Measurements from ENCODE around the gene FSTL4.

FSTL4 gene

GRCh38 chr5:133612249-133612860 lies at the start of gene FSTL4:
TSS of gene FSTL4 (minus strand) at chr5:133612541.
- peak; percentile 15 to 40 for DNase-seq

- DNase-seq = no peak
Measured at GRCh38 chr5:133661389-133661788, 49.0 kb upstream of the FSTL4 start.

DNA sequence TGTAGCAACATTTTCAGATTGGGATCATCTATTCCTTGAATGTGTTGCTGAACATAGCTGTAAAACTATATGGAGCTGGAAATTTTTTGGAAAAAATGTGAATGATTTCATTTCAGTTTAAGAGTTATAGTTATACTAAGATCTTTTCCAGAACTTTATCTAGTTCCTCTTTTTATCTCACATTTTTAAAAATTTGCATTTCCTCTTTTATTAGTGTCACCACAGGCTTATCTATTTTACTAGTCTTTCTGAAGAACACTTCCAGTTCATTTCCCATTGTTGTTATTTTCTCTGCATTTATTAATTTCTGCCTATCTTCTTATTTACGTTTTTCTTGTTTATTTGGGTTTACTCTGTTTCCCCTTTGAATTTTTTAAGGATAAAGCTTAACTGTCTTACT lies 46.0 kb upstream of the FSTL4 start:
- DNase-seq = no peak

GRCh38 chr5:133657036-133657435 lies 44.7 kb upstream of the FSTL4 start:
- no peak for DNase-seq

DNA sequence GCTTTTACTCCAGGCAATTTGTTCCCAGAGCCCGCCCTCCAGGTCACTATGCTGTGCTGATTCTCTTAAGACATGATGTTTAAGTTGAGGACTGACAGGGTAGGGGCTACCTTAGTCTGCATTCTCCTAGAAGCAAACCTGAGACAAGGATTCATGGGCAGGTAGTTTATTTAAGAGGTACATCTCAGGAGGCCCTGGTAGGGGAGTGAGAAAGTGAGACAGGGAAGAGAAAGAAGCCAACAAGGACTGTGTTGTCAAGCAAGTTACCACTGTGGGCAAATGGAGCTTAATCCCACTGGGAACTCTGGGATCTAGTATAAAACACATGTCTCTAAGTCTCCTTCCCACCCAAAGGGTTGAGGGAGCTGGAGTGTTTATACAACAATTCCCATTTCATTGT lies 43.6 kb upstream of the FSTL4 start:
- no peak for DNase-seq

- DNase-seq = no peak
Measured at GRCh38 chr5:133653760-133654049, 41.4 kb upstream of the FSTL4 start.

GRCh38 chr5:133652951-133653759 lies 40.8 kb upstream of the FSTL4 start:
- DNase-seq = no peak

DNA sequence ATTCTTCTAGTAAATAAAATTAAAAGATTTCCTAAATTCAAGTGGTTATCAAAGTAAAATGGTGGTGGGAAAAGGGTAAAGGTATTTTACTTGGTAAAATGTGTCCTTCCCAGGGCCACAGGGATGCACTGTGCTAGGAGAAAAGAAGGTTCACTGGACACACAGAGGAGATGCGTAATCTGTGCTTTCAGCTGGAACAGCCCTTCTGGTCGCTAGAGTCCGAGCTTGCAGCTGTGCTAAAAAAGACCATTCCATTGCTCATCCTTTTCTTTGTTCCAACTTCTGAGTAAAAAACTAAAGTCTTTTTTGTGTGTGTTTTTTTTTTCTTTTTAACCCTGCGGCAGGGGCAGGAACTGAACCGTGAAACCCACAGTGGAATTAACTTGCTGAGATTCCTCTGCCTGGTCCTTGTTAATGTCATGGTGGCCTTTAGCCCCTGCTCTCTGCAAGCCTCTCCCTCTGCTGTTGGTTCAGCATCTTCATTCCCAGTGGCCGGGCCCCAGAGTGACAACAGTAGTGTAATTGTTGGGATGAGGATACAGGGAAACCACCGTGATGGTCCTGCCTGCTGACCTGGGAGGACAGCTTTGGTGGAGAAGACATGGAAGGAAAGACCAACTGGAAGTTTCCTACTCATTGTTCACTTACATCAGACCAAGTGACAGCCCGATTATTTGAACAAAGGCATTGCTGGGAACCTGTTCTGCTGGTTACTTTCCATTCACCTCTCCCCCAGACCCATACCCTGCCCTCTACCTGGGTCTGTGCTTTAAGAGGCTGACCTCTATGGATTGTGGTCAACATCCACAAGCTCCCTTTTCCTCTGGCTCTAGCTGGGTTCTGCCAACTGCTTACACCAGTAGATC lies 31.9 kb upstream of the FSTL4 start:
- no peak for DNase-seq

- no peak for DNase-seq
Measured at GRCh38 chr5:133643365-133643764, 31.0 kb upstream of the FSTL4 start.

DNA sequence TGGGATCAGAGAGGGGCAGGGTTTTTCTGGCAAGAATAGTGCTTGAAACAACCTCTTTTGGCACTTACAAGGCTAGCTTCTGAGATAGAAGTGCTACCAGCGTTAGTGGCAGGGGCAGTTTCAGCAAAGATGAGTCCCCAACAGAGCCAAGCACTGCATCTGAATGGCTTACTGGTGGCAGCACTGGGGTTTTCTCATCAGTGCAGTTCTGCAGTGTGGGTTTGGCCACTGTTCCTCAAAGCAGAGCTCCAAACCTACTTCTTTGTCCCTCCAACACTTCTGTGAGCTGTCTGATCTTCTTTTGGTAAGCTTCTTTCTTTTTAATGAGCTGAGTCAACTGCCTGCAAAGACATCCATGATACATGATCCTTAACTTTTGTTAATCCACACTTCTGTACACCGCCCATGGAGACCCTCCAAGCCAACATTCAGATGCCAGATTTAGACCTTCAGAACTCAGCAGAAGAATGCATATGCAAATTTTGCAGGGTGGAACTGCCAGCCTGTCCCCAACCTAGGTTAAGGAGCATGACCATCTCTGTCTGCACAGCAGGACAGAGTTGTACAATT lies 29.9 kb upstream of the FSTL4 start:
- no peak for DNase-seq

GRCh38 chr5:133641683-133642082 lies 29.3 kb upstream of the FSTL4 start:
- no peak for DNase-seq

DNA sequence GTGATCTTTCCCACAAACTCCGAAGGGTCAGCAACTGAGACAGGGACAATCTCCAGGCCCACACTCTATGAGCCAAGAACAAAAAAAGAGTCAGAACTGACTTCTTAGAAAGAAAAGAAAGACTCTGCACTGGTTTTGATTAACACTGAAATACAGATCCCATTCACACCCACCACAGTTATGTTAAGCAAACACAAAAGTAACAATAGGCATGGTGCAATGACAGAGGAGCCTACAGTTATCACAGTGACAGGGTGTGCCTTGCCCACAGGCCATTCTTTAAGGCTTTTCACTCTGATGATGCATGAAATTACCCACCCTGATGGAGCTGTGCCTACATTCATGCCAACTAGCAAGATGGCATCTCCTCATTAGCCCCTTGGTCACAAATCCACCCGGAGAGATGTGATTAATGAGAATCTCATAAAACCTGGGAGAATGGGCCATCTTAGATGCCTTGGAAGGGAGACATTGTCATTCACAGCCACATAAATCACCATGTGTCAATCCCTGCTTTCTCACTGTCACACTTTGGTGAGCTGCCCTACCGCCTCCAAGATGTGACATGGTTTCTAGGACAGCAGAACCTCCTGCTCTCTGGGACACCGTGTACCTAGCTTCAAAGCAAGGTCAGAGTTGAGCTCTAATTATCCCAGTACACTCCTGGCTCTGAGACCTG lies 27.6 kb upstream of the FSTL4 start:
- no peak for DNase-seq

- no peak for DNase-seq
Measured at GRCh38 chr5:133638436-133638835, 26.1 kb upstream of the FSTL4 start.

DNA sequence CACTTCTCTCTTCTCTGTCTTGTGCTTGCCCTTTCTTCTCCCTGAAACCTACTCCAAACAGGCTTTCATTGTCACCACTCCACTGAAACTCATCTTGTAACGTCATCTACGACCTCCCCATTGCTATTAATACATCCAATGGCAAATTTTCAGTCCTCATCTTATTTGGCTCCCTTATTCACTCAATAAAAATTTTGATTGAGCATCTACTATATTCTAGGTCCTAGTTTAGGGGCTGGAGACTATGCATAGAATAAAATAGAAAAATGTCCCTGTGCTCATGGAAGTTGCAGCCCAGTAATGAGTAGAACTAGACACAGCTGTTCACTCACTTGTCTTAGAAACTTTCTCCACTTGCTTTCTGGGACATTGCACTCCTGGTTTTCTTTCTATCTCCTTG lies 24.9 kb upstream of the FSTL4 start:
- no peak for DNase-seq

GRCh38 chr5:133635051-133635450 lies 22.7 kb upstream of the FSTL4 start:
- DNase-seq = no peak

GRCh38 chr5:133627180-133627579 lies 14.8 kb upstream of the FSTL4 start:
- DNase-seq = no peak

- DNase-seq = no peak
Measured at GRCh38 chr5:133624316-133624715, 12.0 kb upstream of the FSTL4 start.

DNA sequence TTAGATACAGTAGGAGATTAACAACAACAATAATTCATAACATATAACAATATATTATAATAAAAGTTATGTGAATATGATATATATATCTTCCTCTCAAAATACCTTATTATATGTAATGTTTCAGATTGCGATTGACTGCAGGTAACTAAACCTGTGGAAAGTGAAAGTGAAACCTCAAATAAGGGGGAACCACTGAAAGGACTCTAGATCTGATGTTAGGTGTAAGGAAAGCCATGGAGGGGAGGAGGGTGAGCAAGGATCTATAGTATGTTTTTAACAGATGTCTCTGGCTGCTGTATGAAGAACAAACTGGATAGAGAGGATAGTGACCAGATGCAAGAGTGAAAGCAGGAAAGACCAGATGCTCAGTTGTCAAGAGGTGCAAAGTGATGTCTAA lies 5.8 kb upstream of the FSTL4 start:
- DNase-seq = peak in 1 of 2 donors; percentile 18

- DNase-seq = no peak
Measured at GRCh38 chr5:133613743-133614142, 1.4 kb upstream of the FSTL4 start.

- no peak for DNase-seq
Measured at GRCh38 chr5:133613184-133613583, 843 bp upstream of the FSTL4 start.

DNA sequence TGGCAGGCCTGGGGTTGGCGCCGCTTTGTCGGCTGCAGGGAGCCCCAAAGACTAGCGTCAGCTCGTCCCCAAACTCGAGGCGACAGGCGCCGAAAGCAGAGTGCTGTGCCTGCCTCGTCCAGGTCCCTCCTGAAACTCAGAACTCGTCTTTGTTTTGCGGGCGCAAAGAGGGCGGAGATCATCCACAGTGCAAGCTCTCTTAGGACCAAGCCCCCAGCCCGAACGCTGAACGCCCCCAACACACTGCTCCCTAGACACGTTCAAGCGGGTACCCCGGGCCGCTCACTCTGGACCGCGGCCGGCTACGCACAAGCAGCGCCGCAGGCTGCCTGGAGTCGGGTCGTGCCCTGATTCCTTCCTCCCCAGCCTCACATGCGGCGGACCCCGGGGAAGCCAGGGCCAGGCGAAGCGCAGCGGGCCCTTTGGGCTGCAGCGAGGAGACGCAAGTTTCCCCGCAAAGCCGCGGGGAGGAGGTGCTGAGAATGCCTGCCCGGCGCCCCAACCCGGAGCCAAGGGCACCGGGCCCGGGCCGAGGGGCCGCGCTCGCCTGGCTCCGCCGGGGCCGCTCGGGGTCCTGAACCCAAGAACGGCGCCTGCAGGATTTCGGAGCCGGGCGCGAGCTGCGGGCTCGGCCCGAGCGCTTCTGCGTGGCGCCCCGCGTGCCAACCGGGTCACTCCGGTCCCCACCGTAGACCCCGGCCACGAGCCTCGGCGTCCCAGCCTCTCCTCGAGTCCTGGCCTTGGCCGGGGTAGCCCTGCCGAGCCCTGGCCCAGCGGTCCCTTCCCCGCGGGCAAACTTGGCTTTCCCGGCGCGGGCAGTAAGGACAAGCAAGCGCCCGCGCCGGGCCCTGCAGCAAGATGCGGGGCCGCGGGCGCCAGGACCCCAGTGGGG lies 738 bp downstream of the FSTL4 start:
- no peak for DNase-seq
